Mucosa of rectum (tissue), 2 donors: ENCODE measurements around the gene ZNF268.

Source experiments
- H3K27ac ChIP-seq, 2 donors: one replicate each; pipeline ENCODE4 v1.7.0; 2013; ENCODE audit warnings: inconsistent platforms in 2 of 2, low read depth in 2 of 2, low read length in 2 of 2
- H3K27me3 ChIP-seq, 2 donors: one replicate each; pipeline ENCODE4 v1.7.0; 2013; ENCODE audit warnings: low read length in 2 of 2; ENCODE audit not compliant: control insufficient read depth in 2 of 2, insufficient read depth in 2 of 2
- H3K36me3 ChIP-seq, 2 donors: one replicate each; pipeline ENCODE4 v1.7.0; 2013; ENCODE audit warnings: low read length in 2 of 2; ENCODE audit not compliant: control insufficient read depth in 2 of 2, insufficient read depth in 2 of 2
- H3K4me1 ChIP-seq, 2 donors: one replicate each; pipeline ENCODE4 v1.7.0; 2013; ENCODE audit warnings: low read length in 2 of 2, mild to moderate bottlenecking in 1 of 2; ENCODE audit not compliant: control insufficient read depth in 2 of 2, insufficient read depth in 2 of 2
- H3K4me3 ChIP-seq, 2 donors: one replicate each; pipeline ENCODE4 v1.7.0; 2013; ENCODE audit warnings: low read length in 2 of 2
- H3K9ac ChIP-seq, 2 donors: one replicate each; pipeline ENCODE4 v1.7.0; 2013; ENCODE audit warnings: low read length in 2 of 2, low read depth in 1 of 2, mild to moderate bottlenecking in 1 of 2
- H3K9me3 ChIP-seq, 2 donors: one replicate each; pipeline ENCODE4 v1.7.0; 2013; ENCODE audit warnings: low read length in 2 of 2; ENCODE audit not compliant: control insufficient read depth in 2 of 2
- donor health status: healthy.
- donor health status: Normal muscosa, but diverticular disease.

ZNF268 gene

GRCh38 chr12:133181238-133181959 is at the start of gene ZNF268:
TSS of gene ZNF268 (plus strand) at chr12:133181495. CDS start at chr12:133181998, 503 bp downstream.
- Histone ChIP-seq H3K27ac (peak within 1 kb of the TSS; percentile 6 to 56), H3K27me3 (no peaks in the 10 kb centered on the region), H3K9me3 (peaks cover 18 to 21% of the 10 kb centered on the region in 2 donors), H3K36me3 (peaks cover 25 to 29% of the 10 kb centered on the region in 2 donors), H3K9ac (peak within 1 kb of the TSS; percentile 80 to 87), H3K4me3 (peak within 1 kb of the TSS; percentile 85 to 95), H3K4me1 (peaks cover 5 to 6% of the 10 kb centered on the region in 2 donors)

GRCh38 chr12:133135747-133136146 is 45.5 kb upstream of the ZNF268 start:
- H3K27me3 ChIP-seq, result no peaks in the 10 kb centered on the region
- H3K4me3 ChIP-seq, result no peak overlapping the region
- no peak overlapping the region for H3K9ac ChIP-seq
- H3K4me1 ChIP-seq, result peaks cover 0 to 2% of the 10 kb centered on the region in 2 donors
- H3K27ac ChIP-seq, result no peak overlapping the region
- H3K36me3 ChIP-seq, result peaks cover 28 to 37% of the 10 kb centered on the region in 2 donors
- H3K9me3 ChIP-seq, result peaks cover 54 to 58% of the 10 kb centered on the region in 2 donors

GRCh38 chr12:133145981-133146380 is 35.3 kb upstream of the ZNF268 start:
- peaks cover 19 to 24% of the 10 kb centered on the region in 2 donors for H3K9me3 ChIP-seq

GRCh38 chr12:133156125-133156690 is 25.1 kb upstream of the ZNF268 start:
- Histone ChIP-seq H3K36me3 (peaks cover 43 to 51% of the 10 kb centered on the region in 2 donors), H3K27me3 (no peaks in the 10 kb centered on the region), H3K9ac (no peak overlapping the region), H3K27ac (no peak overlapping the region), H3K9me3 (peaks cover 64 to 67% of the 10 kb centered on the region in 2 donors), H3K4me3 (peak overlapping the region in 1 of 2 donors; percentile 14), H3K4me1 (no peaks in the 10 kb centered on the region)

More at GRCh38 chr12:133145981-133146380, 35.3 kb upstream of the ZNF268 start:
- Histone ChIP-seq H3K27me3 (no peaks in the 10 kb centered on the region), H3K4me1 (no peaks in the 10 kb centered on the region), H3K36me3 (peaks cover 15 to 27% of the 10 kb centered on the region in 2 donors), H3K9ac (no peak overlapping the region), H3K4me3 (no peak overlapping the region), H3K27ac (no peak overlapping the region)

GRCh38 chr12:133165776-133166175 is 15.5 kb upstream of the ZNF268 start:
- H3K4me3 ChIP-seq, result no peak overlapping the region
- H3K27ac ChIP-seq, result no peak overlapping the region
- H3K27me3 ChIP-seq, result no peaks in the 10 kb centered on the region
- no peak overlapping the region for H3K9ac ChIP-seq
- peaks cover 13 to 18% of the 10 kb centered on the region in 2 donors for H3K9me3 ChIP-seq
- H3K4me1 ChIP-seq, result no peaks in the 10 kb centered on the region
- no peaks in the 10 kb centered on the region for H3K36me3 ChIP-seq

- H3K9ac ChIP-seq, result no peak overlapping the region
- no peak overlapping the region for H3K4me3 ChIP-seq
- H3K36me3 ChIP-seq, result no peaks in the 10 kb centered on the region
- no peaks in the 10 kb centered on the region for H3K27me3 ChIP-seq
- H3K9me3 ChIP-seq, result peaks cover 20 to 21% of the 10 kb centered on the region in 2 donors
- no peak overlapping the region for H3K27ac ChIP-seq
- H3K4me1 ChIP-seq, result no peaks in the 10 kb centered on the region
Observed at GRCh38 chr12:133172491-133172890, 8.8 kb upstream of the ZNF268 start.

GRCh38 chr12:133174901-133175300 is 6.4 kb upstream of the ZNF268 start:
- Histone ChIP-seq H3K9me3 (peaks cover 19 to 21% of the 10 kb centered on the region in 2 donors), H3K27me3 (no peaks in the 10 kb centered on the region), H3K4me1 (no peaks in the 10 kb centered on the region), H3K27ac (no peak overlapping the region), H3K9ac (no peak overlapping the region), H3K4me3 (no peak overlapping the region), H3K36me3 (no peaks in the 10 kb centered on the region)

GRCh38 chr12:133180669-133181068 is 626 bp upstream of the ZNF268 start:
- Histone ChIP-seq H3K9me3 (peaks cover 15 to 21% of the 10 kb centered on the region in 2 donors), H3K4me1 (peaks cover 5 to 6% of the 10 kb centered on the region in 2 donors), H3K36me3 (peaks cover 20 to 23% of the 10 kb centered on the region in 2 donors), H3K4me3 (peak overlapping the region in 1 of 2 donors; percentile 95), H3K9ac (no peak overlapping the region), H3K27ac (no peak overlapping the region), H3K27me3 (no peaks in the 10 kb centered on the region)

- no peak overlapping the region for H3K4me3 ChIP-seq
Observed at GRCh38 chr12:133190176-133190575, 8.9 kb downstream of the ZNF268 start.

GRCh38 chr12:133192847-133193246 is 11.6 kb downstream of the ZNF268 start:
- H3K4me1 ChIP-seq, result no peaks in the 10 kb centered on the region
- H3K4me3 ChIP-seq, result peak overlapping the region in 1 of 2 donors; percentile 48
- no peak overlapping the region for H3K9ac ChIP-seq
- no peak overlapping the region for H3K27ac ChIP-seq
- H3K9me3 ChIP-seq, result peaks cover 60 to 62% of the 10 kb centered on the region in 2 donors
- H3K27me3 ChIP-seq, result no peaks in the 10 kb centered on the region
- peaks cover 79 to 80% of the 10 kb centered on the region in 2 donors for H3K36me3 ChIP-seq

More at GRCh38 chr12:133190176-133190575, 8.9 kb downstream of the ZNF268 start:
- no peaks in the 10 kb centered on the region for H3K4me1 ChIP-seq
- H3K27me3 ChIP-seq, result no peaks in the 10 kb centered on the region
- H3K9me3 ChIP-seq, result peaks cover 66 to 71% of the 10 kb centered on the region in 2 donors
- no peak overlapping the region for H3K27ac ChIP-seq
- H3K36me3 ChIP-seq, result peaks cover 89 to 92% of the 10 kb centered on the region in 2 donors
- no peak overlapping the region for H3K9ac ChIP-seq
